Measurements from ENCODE around the gene SNAP23. TPM values are rescaled to one million over a fixed set of nuclear protein-coding genes. Genes with fewer than 3 reads are reported as not detected.

Gene SNAP23
- total and polyA plus RNA-seq, 2 donors (not counting 1 experiment from before 2014, with no cell fraction given): 52.7 to 133 TPM

- WGBS (ENCODE audit: insufficient coverage): under 1% methylated on average over 95 of the region's 95 CpGs
- no peaks in the 10 kb centered on the region for H4K20me1 ChIP-seq (ENCODE audit: control insufficient read depth, insufficient read depth, low read length, poor library complexity, severe bottlenecking)
- peak within 1 kb of the TSS; percentile 81 for H3K9ac ChIP-seq (ENCODE audit: low read length)
- peak within 1 kb of the TSS; percentile 95 for H2AFZ ChIP-seq (ENCODE audit: insufficient read depth, low read depth, low read length, poor library complexity, severe bottlenecking)
- Mint-ChIP-seq H3K4me3 (peak within 1 kb of the TSS; percentile 96), H3K27ac (peak within 1 kb of the TSS; percentile 89), H3K4me1 (peaks cover 19% of the 10 kb centered on the region), H3K9me3 (ENCODE audit: insufficient read depth) (no peaks in the 10 kb centered on the region), H3K27me3 (peaks cover 9% of the 10 kb centered on the region)
- DNase-seq (peak; percentile 98), ATAC-seq (ENCODE audit: low read depth) (peak; percentile 88)
- intact Hi-C loops (cut with micrococcal nuclease): loop anchor here (1.0 to 10.0 kb wide), 7 partner anchors 27 to 1458 kb away; partner anchors contain the start of genes CDAN1, GANC, HAUS2 and INO80
- ChIA-PET CTCF (interaction anchor here (0.7 to 1.2 kb wide), 4 partner anchors 9 to 346 kb away, joined by 3 read pairs; no protein-coding TSS in a partner anchor), POLR2A (interaction anchor here (0.7 to 1.6 kb wide), 6 partner anchors 17 to 1173 kb away, joined by 3 to 10 read pairs (median 5); partner anchors contain the start of genes HAUS2, LRRC57 and SNAP23)
- H3K9me3 ChIP-seq (ENCODE audit: control extremely low read depth in 1 of 3, control insufficient read depth in 2 of 3, insufficient read depth in 1 of 3, low read length in 2 of 3): no peaks in the 10 kb centered on the region
- peak within 1 kb of the TSS; percentile 98 for H3K4me2 ChIP-seq (replicated peaks; ENCODE audit: low read depth, low read length, poor library complexity, severe bottlenecking)
- peaks cover 14 to 15% of the 10 kb centered on the region in 2 donors for H3K4me1 ChIP-seq (ENCODE audit: control insufficient read depth in 2 of 2, insufficient read depth in 2 of 2, low read length in 2 of 2)
- H3K27me3 ChIP-seq (replicated peaks in 1 of 4; ENCODE audit: control extremely low read depth in 1 of 4, control insufficient read depth in 3 of 4, insufficient read depth in 4 of 4, low read length in 3 of 4): peaks cover 0 to 4% (median 0%) of the 10 kb centered on the region in 4 experiments
- peaks cover 14% of the 10 kb centered on the region for H3K79me2 ChIP-seq (ENCODE audit: control insufficient read depth, insufficient read depth, low read length)
- TF ChIP-seq EZH2 (IDR thresholded peaks at IDR 0.05; ENCODE audit: borderline replicate concordance, insufficient read depth, low read depth, low read length, poor library complexity, severe bottlenecking) (no peak), CTCF (IDR thresholded peaks at IDR 0.05) (no peak)
- H3K4me3 ChIP-seq (ENCODE audit: control extremely low read depth in 1 of 5, extremely low read depth in 1 of 5, insufficient read depth in 1 of 5, low read depth in 2 of 5, low read length in 4 of 5): peak within 1 kb of the TSS; percentile 61 to 93 (median 88)
- peak within 1 kb of the TSS; percentile 67 to 69 for H3K27ac ChIP-seq (ENCODE audit: low read length in 2 of 2)
- no peaks in the 10 kb centered on the region for H3K36me3 ChIP-seq (replicated peaks in 1 of 2; ENCODE audit: control extremely low read depth in 1 of 2, control insufficient read depth in 1 of 2, extremely low read depth in 1 of 2, insufficient read depth in 2 of 2, low read length in 1 of 2)
Observed at GRCh38 chr15:42575188-42576039, 80.0 kb downstream of the SNAP23 start, which contains the start of gene STARD9. Gene STARD9, plus strand, starts transcription at chr15:42575606. Its CDS starts 110 bp downstream, at chr15:42575716.

Measured in B cell (primary cell).